Gastrocnemius medialis (tissue), 4 donors: ENCODE data around the gene BCAS4.

Experiments
- POLR2A ChIP-seq, 2 donors: fragments of 450-650 bp; IDR thresholded peaks; one replicate each; pipeline ENCODE4 v1.6.1; 2017; ENCODE audit warnings: antibody characterized with exemption in 2 of 2, mild to moderate bottlenecking in 2 of 2, moderate library complexity in 2 of 2
- TF ChIP-seq, protein P1 (sequence below), 5 experiments: fragments of 450-650 bp in 3 of 5; fragments of 200-600 bp in 2 of 5; sonication (generic) in 2 of 5; IDR thresholded peaks in 4 of 5; conservative IDR thresholded peaks in 1 of 5; 1 replicate in 4 of 5; 2 replicates in 1 of 5; pipeline ENCODE4 v1.5.1; 2016 to 2019; ENCODE audit warnings: antibody characterized with exemption in 5 of 5, mild to moderate bottlenecking in 3 of 5, moderate library complexity in 3 of 5

DNA sequence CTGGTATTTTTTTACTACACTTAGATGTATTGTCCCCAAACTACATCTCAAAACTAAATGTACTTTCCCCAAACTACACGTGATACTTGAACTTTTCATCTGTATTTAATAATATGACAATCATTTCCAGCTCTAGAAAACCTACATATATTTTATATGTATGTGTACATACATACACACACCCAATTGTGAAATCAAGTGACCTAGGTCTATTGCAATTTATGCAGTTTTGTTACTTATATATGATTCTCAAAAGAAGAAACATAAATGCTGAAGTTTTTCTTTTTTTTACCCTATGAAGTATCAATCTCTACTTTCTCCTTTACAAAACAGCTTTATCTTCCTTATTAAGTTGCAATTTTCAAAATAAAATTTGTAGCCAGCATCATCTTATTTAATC is 131.7 kb downstream of the BCAS4 start:
- TF ChIP-seq, protein P1, sequence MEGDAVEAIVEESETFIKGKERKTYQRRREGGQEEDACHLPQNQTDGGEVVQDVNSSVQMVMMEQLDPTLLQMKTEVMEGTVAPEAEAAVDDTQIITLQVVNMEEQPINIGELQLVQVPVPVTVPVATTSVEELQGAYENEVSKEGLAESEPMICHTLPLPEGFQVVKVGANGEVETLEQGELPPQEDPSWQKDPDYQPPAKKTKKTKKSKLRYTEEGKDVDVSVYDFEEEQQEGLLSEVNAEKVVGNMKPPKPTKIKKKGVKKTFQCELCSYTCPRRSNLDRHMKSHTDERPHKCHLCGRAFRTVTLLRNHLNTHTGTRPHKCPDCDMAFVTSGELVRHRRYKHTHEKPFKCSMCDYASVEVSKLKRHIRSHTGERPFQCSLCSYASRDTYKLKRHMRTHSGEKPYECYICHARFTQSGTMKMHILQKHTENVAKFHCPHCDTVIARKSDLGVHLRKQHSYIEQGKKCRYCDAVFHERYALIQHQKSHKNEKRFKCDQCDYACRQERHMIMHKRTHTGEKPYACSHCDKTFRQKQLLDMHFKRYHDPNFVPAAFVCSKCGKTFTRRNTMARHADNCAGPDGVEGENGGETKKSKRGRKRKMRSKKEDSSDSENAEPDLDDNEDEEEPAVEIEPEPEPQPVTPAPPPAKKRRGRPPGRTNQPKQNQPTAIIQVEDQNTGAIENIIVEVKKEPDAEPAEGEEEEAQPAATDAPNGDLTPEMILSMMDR (IDR thresholded peaks at IDR 0.05 in 4 of 5, conservative IDR thresholded peaks at IDR 0.05 in 1 of 5): no peak
- no peak for TF ChIP-seq POLR2A (IDR thresholded peaks at IDR 0.05)
